Activated CD4-positive, CD25-positive, alpha-beta regulatory T cell treated with anti-CD3 and anti-CD28 coated beads, Interleukin-2, amount 50 U/mL, for 72 hours (primary cell): ENCODE measurements around the gene DOCK7.
"Not testable (repeated sequence)": the region's sequence is repeated elsewhere in the genome, so short reads cannot be mapped to it uniquely, and the experiment has no call there.

Experiments used
- DNase-seq: peaks from one replicate; pipeline ENCODE4 v3.0.0; 2021

DOCK7 gene

DNA sequence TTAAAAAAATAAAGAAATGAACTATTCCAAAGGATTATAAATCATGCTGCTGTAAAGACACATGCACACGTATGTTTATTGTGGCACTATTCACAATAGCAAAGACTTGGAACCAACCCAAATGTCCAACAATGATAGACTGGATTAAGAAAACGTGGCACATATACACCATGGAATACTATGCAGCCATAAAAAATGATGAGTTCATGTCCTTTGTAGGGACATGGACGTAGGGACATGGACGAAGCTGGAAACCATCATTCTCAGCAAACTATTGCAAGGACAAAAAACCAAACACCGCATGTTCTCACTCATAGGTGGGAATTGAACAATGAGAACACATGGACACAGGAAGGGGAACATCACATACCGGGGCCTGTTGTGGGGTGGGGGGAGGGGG lies 160.8 kb downstream of the DOCK7 start:
- not testable (repeated sequence) for DNase-seq

GRCh38 chr1:62523860-62524259 lies 164.3 kb downstream of the DOCK7 start:
- DNase-seq, result no peak

DNA sequence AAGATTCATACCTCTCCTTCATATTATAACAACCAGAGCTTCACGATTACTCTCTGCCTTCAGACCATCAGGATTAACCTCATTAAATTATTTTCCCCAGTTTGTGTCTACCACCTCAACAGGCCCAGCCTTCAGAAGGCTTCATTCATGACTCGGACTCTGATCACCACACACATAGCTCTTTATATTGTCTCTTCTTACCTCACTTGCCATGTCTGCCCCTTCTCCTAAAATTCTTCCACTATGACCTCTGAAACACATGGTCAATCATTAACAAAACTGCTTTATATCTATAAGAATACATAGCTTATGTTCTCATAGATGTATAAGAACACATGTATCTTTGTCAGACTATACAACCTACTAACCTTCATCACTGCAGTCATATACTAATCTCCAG lies 171.6 kb downstream of the DOCK7 start:
- DNase-seq, result no peak

DNA sequence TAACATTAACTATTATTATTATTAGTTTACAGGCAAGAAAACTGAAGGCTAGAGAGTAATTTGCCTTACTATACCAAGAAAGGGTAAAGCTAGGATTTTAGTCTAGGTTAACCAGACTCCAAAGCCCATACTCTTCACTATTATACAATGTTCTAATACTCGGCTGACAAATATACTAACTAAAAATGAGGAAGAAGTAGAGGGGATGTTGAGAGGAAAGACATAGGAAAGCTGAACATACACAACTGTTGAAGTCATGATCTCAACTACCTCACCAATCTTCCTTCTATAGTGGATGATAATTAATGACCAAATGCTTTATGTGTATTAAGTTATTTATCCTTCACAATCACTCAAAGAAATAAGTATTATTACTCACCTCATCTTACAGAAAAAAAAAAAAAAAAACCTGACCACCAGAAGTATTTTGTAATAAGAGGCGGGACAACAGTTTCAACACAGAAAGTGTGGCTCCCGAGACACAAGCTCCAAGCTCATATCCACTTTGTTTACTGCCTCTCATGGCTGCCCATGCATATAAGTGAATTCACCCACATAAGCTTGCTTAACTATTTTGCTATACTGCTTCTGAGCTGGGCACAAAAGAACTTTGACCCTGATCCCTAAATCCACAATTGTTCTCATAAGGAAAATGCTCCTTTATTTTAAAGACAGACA lies 173.3 kb downstream of the DOCK7 start:
- no peak for DNase-seq

DNA sequence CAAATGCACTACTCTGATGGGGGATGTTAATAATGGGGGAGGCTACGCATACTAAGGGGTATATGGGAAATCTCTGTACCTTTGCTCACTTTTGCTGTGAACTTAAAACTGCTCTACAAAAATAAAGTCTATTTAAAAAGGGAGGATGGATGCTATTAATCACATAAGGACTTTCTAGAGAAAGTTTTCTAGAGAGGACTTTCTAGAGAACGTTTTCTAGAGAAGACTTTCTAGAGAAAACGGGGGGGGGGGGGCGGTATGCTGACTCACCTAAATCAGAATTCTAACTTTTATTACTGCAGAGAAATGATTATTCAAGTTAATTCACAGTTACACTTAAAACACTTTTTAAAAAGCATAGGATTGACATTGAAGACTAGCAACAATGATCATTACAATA lies 175.2 kb downstream of the DOCK7 start:
- DNase-seq, result no peak

GRCh38 chr1:62509028-62509427 lies 179.2 kb downstream of the DOCK7 start:
- no peak for DNase-seq

GRCh38 chr1:62508187-62508758 lies 179.9 kb downstream of the DOCK7 start:
- no peak for DNase-seq

DNA sequence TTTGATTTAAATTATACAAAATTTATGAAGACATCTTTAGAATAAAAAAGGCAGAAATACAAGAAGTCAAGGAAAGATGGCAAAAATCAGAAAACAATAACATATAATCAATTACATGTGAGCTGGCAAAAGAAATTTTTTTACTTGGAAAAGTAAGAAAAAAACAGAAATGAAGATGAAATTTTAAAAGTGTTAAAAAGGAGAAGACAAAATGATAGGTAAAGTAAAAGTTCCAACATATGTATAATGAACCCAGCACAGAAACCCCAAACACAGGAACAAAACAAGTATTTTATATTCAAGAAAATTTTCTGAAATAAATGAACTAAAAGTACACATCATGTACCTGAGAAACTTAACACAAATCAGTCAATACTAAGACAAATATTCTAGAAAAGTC lies 188.0 kb downstream of the DOCK7 start:
- DNase-seq, result no peak

- no peak for DNase-seq
Observed at GRCh38 chr1:62494137-62494536, 194.0 kb downstream of the DOCK7 start.

DNA sequence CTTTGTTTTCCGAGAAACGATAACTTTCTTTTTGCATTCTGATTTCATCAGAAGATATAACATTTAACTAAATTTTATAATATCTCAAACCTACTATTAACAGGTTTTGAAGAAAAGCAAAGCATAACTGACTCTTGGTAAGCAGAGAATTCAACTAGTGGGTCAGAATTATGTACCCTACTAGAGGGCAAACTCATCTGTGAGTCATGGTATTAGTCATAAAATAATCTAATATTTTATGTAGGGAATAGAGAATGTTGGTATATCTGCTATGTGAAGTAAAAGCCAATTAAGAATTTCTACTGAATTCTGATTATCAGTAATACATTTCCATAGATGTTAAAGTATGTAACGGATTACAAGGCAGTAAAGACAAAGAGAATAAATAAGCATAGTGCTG lies 194.5 kb downstream of the DOCK7 start:
- no peak for DNase-seq

- DNase-seq, result no peak
Observed at GRCh38 chr1:62492521-62492920, 195.7 kb downstream of the DOCK7 start.

DNA sequence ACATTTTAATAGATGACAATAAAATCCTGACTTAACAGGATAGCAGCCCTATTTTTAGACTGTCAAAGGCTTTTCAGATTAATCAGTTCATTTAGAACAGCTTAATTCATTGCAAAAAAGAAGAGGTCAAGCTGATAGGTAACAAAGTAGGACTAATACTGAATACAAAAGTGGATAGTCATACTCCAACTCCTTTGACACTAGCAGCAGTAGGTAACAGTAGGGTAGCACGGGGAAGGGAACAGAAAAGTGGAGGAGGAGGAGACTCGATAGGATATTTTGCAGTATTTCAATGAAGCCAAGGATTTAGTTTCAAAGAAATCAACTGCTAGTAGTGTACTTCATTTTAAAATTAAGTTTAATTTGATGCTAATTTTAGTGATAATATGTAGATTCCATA lies 200.2 kb downstream of the DOCK7 start:
- DNase-seq, result no peak

GRCh38 chr1:62484824-62485468 lies 203.2 kb downstream of the DOCK7 start:
- DNase-seq, result no peak

DNA sequence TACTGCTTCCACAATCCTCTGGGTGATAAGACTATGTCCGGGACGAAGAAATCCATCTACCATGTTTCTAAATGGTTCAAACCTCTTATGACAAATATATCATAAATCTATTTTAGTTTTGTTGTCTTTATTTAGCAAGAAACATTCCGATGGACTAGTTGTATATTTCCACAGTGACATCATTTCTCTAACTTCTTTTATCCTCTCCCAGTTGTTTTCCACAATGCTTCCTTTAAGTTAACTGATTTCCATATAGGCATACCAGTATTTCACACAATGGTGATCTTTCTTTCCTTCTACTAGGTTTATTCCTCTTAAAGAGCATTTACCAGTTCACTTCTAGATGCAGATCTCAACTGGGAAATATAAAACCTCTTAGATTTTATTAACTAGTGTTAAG lies 206.5 kb downstream of the DOCK7 start:
- no peak for DNase-seq

DNA sequence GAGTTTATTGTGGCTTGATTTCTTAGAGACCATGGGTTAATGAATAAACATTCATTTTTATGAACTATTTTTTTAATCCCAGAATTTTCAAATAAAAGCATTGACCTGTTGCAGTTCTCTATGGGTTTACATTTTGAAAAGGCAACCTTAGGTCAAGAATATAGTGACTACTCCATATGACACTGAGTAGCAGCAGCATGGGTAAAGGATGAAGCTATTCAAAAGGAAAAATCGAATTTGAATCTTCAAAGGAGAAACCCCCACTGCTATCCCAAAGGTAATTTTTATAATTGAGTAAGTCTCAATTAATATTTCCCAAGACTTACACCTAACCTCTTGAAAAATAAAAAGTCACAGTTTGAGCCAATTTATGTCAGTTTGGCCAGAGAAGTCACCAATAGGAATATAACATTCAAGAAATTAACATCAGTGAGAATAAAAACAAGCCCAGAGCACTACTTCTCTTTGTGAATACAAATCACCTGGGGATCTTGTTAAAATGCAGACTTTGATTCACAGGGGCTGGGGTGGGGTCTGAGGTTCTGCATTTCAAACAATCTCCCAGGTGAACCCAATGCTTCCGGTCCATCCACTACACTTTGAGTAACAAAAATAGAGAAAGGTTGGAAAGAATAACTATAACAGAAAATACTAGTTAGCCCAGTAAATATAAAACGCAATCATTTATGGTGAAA lies 211.5 kb downstream of the DOCK7 start:
- DNase-seq, result no peak

DNA sequence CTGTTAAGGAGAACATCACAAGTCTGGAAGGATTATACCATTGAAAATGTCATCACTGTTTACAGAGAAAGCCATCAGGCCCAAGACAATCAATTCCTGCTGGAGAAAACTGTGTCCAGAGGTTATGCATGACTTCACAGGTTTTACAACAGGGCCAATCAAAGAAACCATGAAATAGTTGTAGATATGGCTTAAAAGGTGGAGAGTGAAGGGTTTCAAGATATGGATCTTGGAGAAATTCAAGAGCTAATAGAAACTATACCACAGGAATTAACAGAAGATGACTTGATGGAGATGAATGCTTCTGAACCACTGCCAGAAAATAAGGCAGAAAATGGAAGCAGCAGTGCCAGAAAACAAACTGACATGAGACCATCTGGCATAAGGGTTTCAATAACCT lies 221.1 kb downstream of the DOCK7 start:
- DNase-seq, result no peak

DNA sequence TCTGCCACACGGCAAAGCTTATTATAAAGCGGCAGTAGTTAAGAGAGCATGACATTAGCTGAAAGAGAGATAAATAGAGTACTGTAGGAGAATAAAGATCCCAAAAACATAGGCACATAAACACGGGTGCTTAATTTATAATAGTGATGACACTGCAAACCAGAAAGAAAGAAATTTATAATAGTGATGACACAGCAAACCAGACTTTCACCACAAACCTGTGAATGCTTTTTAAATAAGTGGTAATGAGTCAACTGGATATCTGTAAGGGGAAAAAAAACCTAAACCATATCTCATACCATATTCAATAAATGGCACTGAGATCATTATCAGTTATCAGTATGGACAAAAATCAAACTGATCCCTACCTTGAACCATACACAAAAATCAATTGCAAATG lies 225.8 kb downstream of the DOCK7 start:
- no peak for DNase-seq

GRCh38 chr1:62457955-62458354 lies 230.2 kb downstream of the DOCK7 start:
- DNase-seq, result no peak

GRCh38 chr1:62452951-62453350 lies 235.2 kb downstream of the DOCK7 start:
- no peak for DNase-seq

DNA sequence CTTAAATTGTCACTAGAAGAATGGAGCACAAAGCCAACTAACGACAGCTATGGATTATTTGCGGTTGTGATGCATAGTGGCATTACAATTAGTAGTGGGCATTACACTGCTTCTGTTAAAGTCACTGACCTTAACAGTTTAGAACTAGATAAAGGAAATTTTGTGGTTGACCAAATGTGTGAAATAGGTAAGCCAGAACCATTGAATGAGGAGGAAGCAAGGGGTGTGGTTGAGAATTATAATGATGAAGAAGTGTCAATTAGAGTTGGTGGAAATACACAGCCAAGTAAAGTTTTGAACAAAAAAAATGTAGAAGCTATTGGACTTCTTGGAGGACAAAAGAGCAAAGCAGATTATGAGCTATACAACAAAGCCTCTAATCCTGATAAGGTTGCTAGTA lies 237.9 kb downstream of the DOCK7 start:
- no peak for DNase-seq

DNA sequence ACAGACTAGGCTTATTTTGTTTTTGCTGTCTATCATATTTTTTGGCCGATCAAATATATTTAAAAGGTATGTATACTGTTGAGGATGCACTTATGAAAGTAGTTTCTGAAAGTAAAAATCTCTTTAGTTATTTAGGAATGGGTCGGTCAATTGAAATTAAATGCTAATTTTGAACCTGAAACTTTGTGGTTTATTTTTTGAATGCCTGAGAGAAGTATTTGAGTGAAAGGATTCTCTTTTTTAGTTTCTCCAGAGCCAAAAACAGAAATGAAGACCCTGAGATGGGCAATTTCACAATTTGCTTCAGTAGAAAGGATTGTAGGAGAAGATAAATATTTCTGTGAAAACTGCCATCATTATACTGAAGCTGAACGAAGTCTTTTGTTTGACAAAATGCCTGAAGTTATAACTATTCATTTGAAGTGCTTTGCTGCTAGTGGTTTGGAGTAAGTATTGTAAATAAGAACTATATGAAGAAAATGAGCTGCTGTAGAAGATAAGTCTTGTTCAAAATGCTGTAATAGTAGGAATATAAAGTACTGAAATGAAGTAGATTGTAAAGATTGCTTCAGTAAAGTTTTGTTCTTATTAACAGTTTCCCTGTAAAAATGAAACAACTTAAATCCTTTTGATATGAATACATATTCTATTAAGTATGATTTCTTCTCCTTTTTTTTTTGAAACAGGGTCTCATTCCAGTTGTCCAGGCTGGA lies 239.8 kb downstream of the DOCK7 start:
- no peak for DNase-seq

DNA sequence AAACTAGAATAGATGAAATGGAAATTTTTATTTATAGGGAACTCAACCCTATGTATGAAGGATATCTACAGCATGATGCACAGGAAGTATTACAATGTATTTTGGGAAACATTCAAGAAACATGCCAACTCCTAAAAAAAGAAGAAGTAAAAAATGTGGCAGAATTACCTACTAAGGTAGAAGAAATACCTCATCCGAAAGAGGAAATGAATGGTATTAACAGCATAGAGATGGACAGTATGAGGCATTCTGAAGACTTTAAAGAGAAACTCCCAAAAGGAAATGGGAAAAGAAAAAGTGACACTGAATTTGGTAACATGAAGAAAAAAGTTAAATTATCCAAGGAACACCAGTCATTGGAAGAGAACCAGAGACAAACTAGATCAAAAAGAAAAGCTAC lies 243.5 kb downstream of the DOCK7 start:
- no peak for DNase-seq

GRCh38 chr1:62439652-62440371 lies 248.4 kb downstream of the DOCK7 start:
- DNase-seq, result no peak
